Measurements from ENCODE around the gene ASB6. TPM values are rescaled to one million over a fixed set of nuclear protein-coding genes. Genes with fewer than 3 reads are reported as not detected.

Gene ASB6
- polyA plus RNA-seq, 1 experiment = 23.2 TPM

GRCh38 chr9:129640871-129641749 is 841 bp downstream of the ASB6 start:
- ChIA-PET CTCF (interaction anchor here (0.8 to 6.2 kb wide), 6 partner anchors 11 to 143 kb away, joined by 3 to 79 read pairs (median 40); no protein-coding TSS in a partner anchor), POLR2A (no interaction called here)
- Histone ChIP-seq H3K27me3 (ENCODE audit: control insufficient read depth, insufficient read depth, low read length) (no peaks in the 10 kb centered on the region), H3K36me3 (ENCODE audit: control insufficient read depth, insufficient read depth, low read length) (peaks cover 29% of the 10 kb centered on the region), H3K4me3 (ENCODE audit: low read depth, low read length) (peak overlapping the region; percentile 98)
- no peak for TF ChIP-seq CTCF (IDR thresholded peaks at IDR 0.05; ENCODE audit: insufficient read depth, low read depth, low read length)
- no peak for DNase-seq (ENCODE audit: low read depth)

- POLR2A ChIA-PET = interaction anchor here (0.6 kb wide), 1 partner anchor 65 kb away, joined by 4 read pairs; no protein-coding TSS in a partner anchor
- CTCF ChIA-PET = interaction anchor here (0.8 to 6.2 kb wide), 10 partner anchors 10 to 508 kb away, joined by 3 to 79 read pairs (median 13); no protein-coding TSS in a partner anchor
- peak overlapping the region; percentile 98; the same call in 1 of the 2 replicates for H3K4me3 ChIP-seq (ENCODE audit: low read depth, low read length)
- no peaks in the 10 kb centered on the region for H3K27me3 ChIP-seq (ENCODE audit: control insufficient read depth, insufficient read depth, low read length)
- no peak for DNase-seq (ENCODE audit: low read depth)
- TF ChIP-seq CTCF (IDR thresholded peaks at IDR 0.05; ENCODE audit: insufficient read depth, low read depth, low read length) = no peak
- H3K36me3 ChIP-seq (ENCODE audit: control insufficient read depth, insufficient read depth, low read length) = peaks cover 33% of the 10 kb centered on the region
Observed at GRCh38 chr9:129640086-129640870, 1.7 kb downstream of the ASB6 start.

- DNase-seq (ENCODE audit: low read depth) = no peak
- CTCF ChIA-PET = interaction anchor here (1.0 to 6.2 kb wide), 8 partner anchors 10 to 508 kb away, joined by 3 to 79 read pairs (median 17); no protein-coding TSS in a partner anchor
- no peak overlapping the region for H3K4me3 ChIP-seq (ENCODE audit: low read depth, low read length)
- TF ChIP-seq CTCF (IDR thresholded peaks at IDR 0.05; ENCODE audit: insufficient read depth, low read depth, low read length) = no peak
- no peaks in the 10 kb centered on the region for H3K27me3 ChIP-seq (ENCODE audit: control insufficient read depth, insufficient read depth, low read length)
- peaks cover 39% of the 10 kb centered on the region for H3K36me3 ChIP-seq (ENCODE audit: control insufficient read depth, insufficient read depth, low read length)
- POLR2A ChIA-PET = interaction anchor here (0.5 to 0.6 kb wide), 3 partner anchors 32 to 332 kb away, joined by 3 to 4 read pairs (median 3); no protein-coding TSS in a partner anchor
Observed at GRCh38 chr9:129639756-129640085, 2.2 kb downstream of the ASB6 start.

GRCh38 chr9:129639034-129639630 is 2.8 kb downstream of the ASB6 start:
- ChIA-PET POLR2A (interaction anchor here (0.5 to 0.6 kb wide), 3 partner anchors 13 to 332 kb away, joined by 3 to 7 read pairs (median 3); partner anchors contain the start of gene NTMT1), CTCF (interaction anchor here (0.6 to 6.2 kb wide), 9 partner anchors 9 to 507 kb away, joined by 3 to 79 read pairs (median 14); no protein-coding TSS in a partner anchor)
- Histone ChIP-seq H3K36me3 (ENCODE audit: control insufficient read depth, insufficient read depth, low read length) (peaks cover 42% of the 10 kb centered on the region), H3K27me3 (ENCODE audit: control insufficient read depth, insufficient read depth, low read length) (no peaks in the 10 kb centered on the region), H3K4me3 (ENCODE audit: low read depth, low read length) (no peak overlapping the region)
- no peak for TF ChIP-seq CTCF (IDR thresholded peaks at IDR 0.05; ENCODE audit: insufficient read depth, low read depth, low read length)
- no peak for DNase-seq (ENCODE audit: low read depth)
